ENCODE results near the gene UGCG. TPM values are rescaled to one million over a fixed set of nuclear protein-coding genes. Genes with fewer than 3 reads are reported as not detected.
"Not testable (repeated sequence)": the region's sequence is repeated elsewhere in the genome, so short reads cannot be mapped to it uniquely, and the experiment has no call there.

The UGCG gene
- total RNA-seq, 2 experiments from 2014 or later: 42.1 to 44.0 TPM

GRCh38 chr9:111872886-111873285 is 23.7 kb upstream of the UGCG start:
- Mint-ChIP-seq H3K27me3 (no peaks in the 10 kb centered on the region), H3K4me3 (no peak overlapping the region), H3K36me3 (ENCODE audit: low read depth) (no peaks in the 10 kb centered on the region), H3K27ac (no peak overlapping the region), H3K4me1 (ENCODE audit: low read depth) (no peaks in the 10 kb centered on the region), H3K9me3 (no peaks in the 10 kb centered on the region)
- H3K36me3 ChIP-seq (ENCODE audit: insufficient read depth, low read length): no peaks in the 10 kb centered on the region
- no peak for ATAC-seq (ENCODE audit: poor library complexity)
- intact Hi-C loops (cut with DNase I, micrococcal nuclease): no loop called here
- CTCF ChIA-PET: no interaction called here
- no peak overlapping the region for H3K4me3 ChIP-seq (ENCODE audit: low read length)
- no peak overlapping the region for H3K27ac ChIP-seq (ENCODE audit: low read depth in 1 of 2, low read length in 2 of 2)
- no peak for DNase-seq
- no peaks in the 10 kb centered on the region for H3K27me3 ChIP-seq (ENCODE audit: control insufficient read depth in 1 of 2, insufficient read depth in 2 of 2, low read length in 2 of 2)
- POLR2A ChIA-PET: no interaction called here
- peaks cover 4% of the 10 kb centered on the region for H3K4me1 ChIP-seq (ENCODE audit: insufficient read depth, low read length)
- no peaks in the 10 kb centered on the region for H3K9me3 ChIP-seq (ENCODE audit: control insufficient read depth in 1 of 2, insufficient read depth in 1 of 2, low read length in 2 of 2)
- no peak for TF ChIP-seq CTCF (IDR thresholded peaks at IDR 0.05)

- Mint-ChIP-seq H3K36me3 (ENCODE audit: low read depth) (no peaks in the 10 kb centered on the region), H3K4me3 (no peak overlapping the region), H3K27ac (no peak overlapping the region), H3K27me3 (no peaks in the 10 kb centered on the region), H3K4me1 (ENCODE audit: low read depth) (no peaks in the 10 kb centered on the region), H3K9me3 (no peaks in the 10 kb centered on the region)
- H3K27me3 ChIP-seq (ENCODE audit: control insufficient read depth in 1 of 2, insufficient read depth in 2 of 2, low read length in 2 of 2): no peaks in the 10 kb centered on the region
- H3K27ac ChIP-seq (ENCODE audit: low read depth in 1 of 2, low read length in 2 of 2): no peak overlapping the region
- POLR2A ChIA-PET: no interaction called here
- no peaks in the 10 kb centered on the region for H3K9me3 ChIP-seq (ENCODE audit: control insufficient read depth in 1 of 2, insufficient read depth in 1 of 2, low read length in 2 of 2)
- intact Hi-C loops (cut with DNase I, micrococcal nuclease): no loop called here
- CTCF ChIA-PET: no interaction called here
- peaks cover 4% of the 10 kb centered on the region for H3K4me1 ChIP-seq (ENCODE audit: insufficient read depth, low read length)
- no peaks in the 10 kb centered on the region for H3K36me3 ChIP-seq (ENCODE audit: insufficient read depth, low read length)
- no peak for TF ChIP-seq CTCF (IDR thresholded peaks at IDR 0.05)
- H3K4me3 ChIP-seq (ENCODE audit: low read length): no peak overlapping the region
- no peak for ATAC-seq (ENCODE audit: poor library complexity)
- no peak for DNase-seq
These were observed 22.7 kb upstream of the UGCG start for GRCh38 chr9:111873901-111874300.

DNA sequence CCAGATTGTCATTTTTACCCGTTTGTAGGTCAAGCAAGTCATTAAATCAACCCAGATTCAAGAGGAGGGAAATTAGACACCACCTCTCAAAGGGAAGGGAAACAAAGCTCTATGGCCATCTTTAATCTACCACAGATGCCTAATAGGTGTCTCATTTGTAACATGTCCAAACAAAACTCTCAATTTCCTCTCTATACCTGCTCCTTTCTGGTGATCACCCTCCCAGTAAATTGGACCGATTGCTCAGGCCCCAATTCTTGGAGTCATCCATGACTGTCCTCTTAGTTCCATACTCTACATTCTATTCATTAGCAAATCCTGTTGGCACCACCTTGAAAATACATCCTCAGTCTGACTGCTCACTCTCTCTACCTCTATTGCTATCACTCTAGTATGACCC is 22.1 kb upstream of the UGCG start:
- H3K4me1 ChIP-seq (ENCODE audit: insufficient read depth, low read length): peaks cover 4% of the 10 kb centered on the region
- no peaks in the 10 kb centered on the region for H3K27me3 ChIP-seq (ENCODE audit: control insufficient read depth in 1 of 2, insufficient read depth in 2 of 2, low read length in 2 of 2)
- intact Hi-C loops (cut with DNase I, micrococcal nuclease): no loop called here
- no peaks in the 10 kb centered on the region for H3K36me3 ChIP-seq (ENCODE audit: insufficient read depth, low read length)
- no peak for TF ChIP-seq CTCF (IDR thresholded peaks at IDR 0.05)
- no peaks in the 10 kb centered on the region for H3K27me3 Mint-ChIP-seq
- CTCF ChIA-PET: no interaction called here
- no peak for ATAC-seq (ENCODE audit: poor library complexity)
- H3K4me1 Mint-ChIP-seq (ENCODE audit: low read depth): no peaks in the 10 kb centered on the region
- no peaks in the 10 kb centered on the region for H3K36me3 Mint-ChIP-seq (ENCODE audit: low read depth)
- DNase-seq: no peak
- no peaks in the 10 kb centered on the region for H3K9me3 ChIP-seq (ENCODE audit: control insufficient read depth in 1 of 2, insufficient read depth in 1 of 2, low read length in 2 of 2)
- H3K27ac ChIP-seq (ENCODE audit: low read depth in 1 of 2, low read length in 2 of 2): no peak overlapping the region
- H3K4me3 ChIP-seq (ENCODE audit: low read length): no peak overlapping the region
- POLR2A ChIA-PET: no interaction called here
- H3K4me3 Mint-ChIP-seq: no peak overlapping the region
- H3K9me3 Mint-ChIP-seq: no peaks in the 10 kb centered on the region
- no peak overlapping the region for H3K27ac Mint-ChIP-seq

- H3K4me3 Mint-ChIP-seq; H3K4me3 ChIP-seq (ENCODE audit: low read length); H3K4me1 ChIP-seq (ENCODE audit: insufficient read depth, low read length); H3K9me3 ChIP-seq (ENCODE audit: control insufficient read depth in 1 of 2, insufficient read depth in 1 of 2, low read length in 2 of 2); H3K4me1 Mint-ChIP-seq (ENCODE audit: low read depth); intact Hi-C loops (cut with DNase I, micrococcal nuclease); H3K36me3 ChIP-seq (ENCODE audit: insufficient read depth, low read length); ATAC-seq (ENCODE audit: poor library complexity); H3K27me3 ChIP-seq (ENCODE audit: control insufficient read depth in 1 of 2, insufficient read depth in 2 of 2, low read length in 2 of 2); H3K36me3 Mint-ChIP-seq (ENCODE audit: low read depth); H3K27me3 Mint-ChIP-seq; H3K9me3 Mint-ChIP-seq; H3K27ac Mint-ChIP-seq; H3K27ac ChIP-seq (ENCODE audit: low read depth in 1 of 2, low read length in 2 of 2); CTCF ChIA-PET; POLR2A ChIA-PET; DNase-seq: not testable (repeated sequence)
These were observed 21.3 kb upstream of the UGCG start for GRCh38 chr9:111875291-111875690.

- DNase-seq; H3K27ac ChIP-seq (ENCODE audit: low read depth in 1 of 2, low read length in 2 of 2); H3K9me3 Mint-ChIP-seq; H3K27ac Mint-ChIP-seq; H3K27me3 Mint-ChIP-seq; H3K27me3 ChIP-seq (ENCODE audit: control insufficient read depth in 1 of 2, insufficient read depth in 2 of 2, low read length in 2 of 2); CTCF ChIA-PET; H3K4me1 Mint-ChIP-seq (ENCODE audit: low read depth); H3K4me3 ChIP-seq (ENCODE audit: low read length); POLR2A ChIA-PET; H3K4me1 ChIP-seq (ENCODE audit: insufficient read depth, low read length); H3K36me3 Mint-ChIP-seq (ENCODE audit: low read depth); ATAC-seq (ENCODE audit: poor library complexity); H3K36me3 ChIP-seq (ENCODE audit: insufficient read depth, low read length); H3K4me3 Mint-ChIP-seq; H3K9me3 ChIP-seq (ENCODE audit: control insufficient read depth in 1 of 2, insufficient read depth in 1 of 2, low read length in 2 of 2); intact Hi-C loops (cut with DNase I, micrococcal nuclease): not testable (repeated sequence)
These were observed 20.9 kb upstream of the UGCG start for GRCh38 chr9:111875691-111876090.
